Ishikawa (cell line): ENCODE data around the gene MKKS.

Experiments
- CEBPB ChIP-seq: IDR thresholded peaks from 2 replicates; pipeline ENCODE4 v1.6.1; 2012
- EGR1 ChIP-seq: IDR thresholded peaks from 2 replicates; pipeline ENCODE4 v1.6.1; 2012
- TF ChIP-seq, protein P1 (sequence below): IDR thresholded peaks from 2 replicates; pipeline ENCODE4 v1.6.1; 2012

DNA sequence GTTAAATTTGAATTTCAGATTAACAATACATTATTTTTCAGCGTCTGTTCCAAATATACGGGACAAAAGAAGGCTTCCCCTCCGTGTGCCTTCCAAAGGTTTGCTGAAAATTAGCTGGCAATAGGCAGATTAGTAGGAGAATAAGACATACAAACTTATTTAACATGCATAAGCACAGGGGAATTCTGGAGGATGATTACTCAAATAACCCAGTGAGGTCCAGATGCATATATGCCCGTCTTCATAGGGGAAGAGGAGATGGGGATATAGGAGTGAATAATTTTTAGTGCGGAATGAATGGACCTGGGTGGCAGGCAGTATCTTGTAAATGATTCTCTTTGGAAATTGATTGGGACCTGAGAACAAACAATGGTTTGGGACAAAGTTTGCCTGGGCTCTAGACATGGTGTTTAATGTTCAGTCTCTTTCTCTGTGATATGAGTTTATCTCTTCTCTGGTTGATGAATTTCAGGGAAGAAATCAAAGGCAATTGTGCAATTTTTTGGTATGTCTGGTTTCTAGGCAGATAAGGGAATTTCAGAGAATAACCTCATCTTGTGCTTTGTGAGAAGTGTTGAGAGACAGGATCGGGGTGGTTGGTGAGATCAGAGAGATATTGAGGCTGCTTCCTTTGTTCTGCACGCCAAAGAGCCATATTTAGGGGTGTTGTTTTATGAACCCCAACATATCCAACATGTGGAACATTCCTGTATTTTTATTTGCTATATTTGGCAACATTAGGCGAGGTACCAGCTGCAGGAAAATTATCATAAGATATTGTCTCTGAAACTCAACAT is 63.7 kb downstream of the MKKS start:
- TF ChIP-seq EGR1, result no peak
- TF ChIP-seq CEBPB, result no peak
- TF ChIP-seq, protein P1, sequence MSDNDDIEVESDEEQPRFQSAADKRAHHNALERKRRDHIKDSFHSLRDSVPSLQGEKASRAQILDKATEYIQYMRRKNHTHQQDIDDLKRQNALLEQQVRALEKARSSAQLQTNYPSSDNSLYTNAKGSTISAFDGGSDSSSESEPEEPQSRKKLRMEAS, result no peak
